H9 (cell line): ENCODE results near the gene SSTR5. TPM values are rescaled to one million over a fixed set of nuclear protein-coding genes. Genes with fewer than 3 reads are reported as not detected.
"Not testable (repeated sequence)": the region's sequence is repeated elsewhere in the genome, so short reads cannot be mapped to it uniquely, and the experiment has no call there.

Experiments
- DNase-seq: peaks from one replicate; pipeline ENCODE4 v3.0.0-alpha.2; 2017
- H2AFZ ChIP-seq: one replicate; pipeline ENCODE4 v1.6.1; 2013; ENCODE audit warnings: mild to moderate bottlenecking, low read length, control low read depth, moderate library complexity
- H2AK5ac ChIP-seq: 2 replicates; pipeline ENCODE4 v1.6.1; 2013; ENCODE audit warnings: low read length, control low read depth, mixed read lengths; ENCODE audit not compliant: insufficient read length
- H2BK120ac ChIP-seq: one replicate; pipeline ENCODE4 v1.6.1; 2013; ENCODE audit warnings: low read depth, mild to moderate bottlenecking, low read length, control low read depth, inconsistent platforms; ENCODE audit not compliant: poor library complexity, severe bottlenecking
- H2BK12ac ChIP-seq: 2 replicates; pipeline ENCODE4 v1.6.1; 2013; ENCODE audit warnings: low read length, control low read depth, mixed read lengths, low read depth; ENCODE audit not compliant: insufficient read length
- H2BK15ac ChIP-seq: 2 replicates; pipeline ENCODE4 v1.6.1; 2013; ENCODE audit warnings: low read depth, low read length, control low read depth
- H2BK20ac ChIP-seq: one replicate; pipeline ENCODE4 v1.6.1; 2013; ENCODE audit warnings: low read depth, mild to moderate bottlenecking, low read length, control low read depth, inconsistent platforms; ENCODE audit not compliant: poor library complexity, severe bottlenecking
- H2BK5ac ChIP-seq: 2 replicates; pipeline ENCODE4 v1.6.1; 2013; ENCODE audit warnings: low read length, control low read depth, mixed read lengths; ENCODE audit not compliant: insufficient read length
- H3K14ac ChIP-seq: 2 replicates; pipeline ENCODE4 v1.6.1; 2013; ENCODE audit warnings: low read length, control low read depth; ENCODE audit not compliant: insufficient read depth
- H3K18ac ChIP-seq: 2 replicates; pipeline ENCODE4 v1.6.1; 2013; ENCODE audit warnings: low read depth, mild to moderate bottlenecking, mixed read lengths, low read length, control low read depth; ENCODE audit not compliant: insufficient read length
- H3K23ac ChIP-seq: 2 replicates; pipeline ENCODE4 v1.6.1; 2013; ENCODE audit warnings: low read length, control low read depth, mixed read lengths, low read depth; ENCODE audit not compliant: insufficient read length
- H3K23me2 ChIP-seq: 2 replicates; pipeline ENCODE4 v1.6.1; 2013; ENCODE audit warnings: low read depth, mild to moderate bottlenecking, mixed read lengths, low read length, control low read depth; ENCODE audit not compliant: insufficient read length, poor library complexity, severe bottlenecking
- H3K27ac ChIP-seq: 2 replicates; pipeline ENCODE4 v1.5.1; 2013; ENCODE audit warnings: low read length, control low read depth, mixed read lengths, low read depth; ENCODE audit not compliant: insufficient read length
- H3K27me3 ChIP-seq: 2 replicates; pipeline ENCODE4 v1.6.1; 2013; ENCODE audit warnings: low read length, control low read depth, inconsistent platforms; ENCODE audit not compliant: insufficient read depth
- H3K4ac ChIP-seq: 2 replicates; pipeline ENCODE4 v1.6.1; 2013; ENCODE audit warnings: low read depth, mild to moderate bottlenecking, control low read depth, inconsistent platforms, low read length, moderate library complexity
- H3K4me1 ChIP-seq: 2 replicates; pipeline ENCODE4 v1.6.1; 2013; ENCODE audit warnings: low read length, control low read depth, inconsistent platforms; ENCODE audit not compliant: insufficient read depth
- H3K4me2 ChIP-seq: 2 replicates; pipeline ENCODE4 v1.6.1; 2013; ENCODE audit warnings: low read length, control low read depth, mixed read lengths; ENCODE audit not compliant: insufficient read length, insufficient read depth
- H3K56ac ChIP-seq: 2 replicates; pipeline ENCODE4 v1.6.1; 2013; ENCODE audit warnings: low read depth, mild to moderate bottlenecking, mixed read lengths, low read length, control low read depth; ENCODE audit not compliant: insufficient read length
- H3K79me1 ChIP-seq: 2 replicates; pipeline ENCODE4 v1.6.1; 2013; ENCODE audit warnings: low read depth, mild to moderate bottlenecking, moderate library complexity, low read length, control low read depth, inconsistent platforms; ENCODE audit not compliant: insufficient read depth, poor library complexity, severe bottlenecking
- H3K79me2 ChIP-seq: 2 replicates; pipeline ENCODE4 v1.6.1; 2013; ENCODE audit warnings: low read length, control low read depth, inconsistent platforms; ENCODE audit not compliant: insufficient read depth
- H3K9ac ChIP-seq: 2 replicates; pipeline ENCODE4 v1.6.1; 2013; ENCODE audit warnings: low read length, control low read depth, mixed read lengths; ENCODE audit not compliant: insufficient read length; ENCODE audit errors: extremely low read depth
- H3K9me3 ChIP-seq: one replicate; pipeline ENCODE4 v1.6.1; 2013; ENCODE audit warnings: low read depth, low read length, inconsistent platforms; ENCODE audit not compliant: control insufficient read depth
- H3T11ph ChIP-seq: one replicate; pipeline ENCODE4 v1.6.1; 2013; ENCODE audit warnings: mild to moderate bottlenecking, low read length, control low read depth, inconsistent platforms
- H4K20me1 ChIP-seq: one replicate; pipeline ENCODE4 v1.6.1; 2013; ENCODE audit not compliant: control insufficient read depth, insufficient read length, insufficient read depth
- H4K5ac ChIP-seq: 2 replicates; pipeline ENCODE4 v1.6.1; 2013; ENCODE audit warnings: low read depth, mild to moderate bottlenecking, mixed read lengths, low read length, control low read depth; ENCODE audit not compliant: insufficient read length
- H4K8ac ChIP-seq: replicated peaks from 2 replicates; pipeline ENCODE4 v1.6.1; 2013; ENCODE audit warnings: low read length, control low read depth, mixed read lengths, low read depth; ENCODE audit not compliant: insufficient read length
- H4K91ac ChIP-seq: 2 replicates; pipeline ENCODE4 v1.6.1; 2013; ENCODE audit warnings: low read depth, mild to moderate bottlenecking, moderate library complexity, mixed read lengths, low read length, control low read depth; ENCODE audit not compliant: insufficient read length
- H3K27ac Mint-ChIP-seq, 3 experiments: 2 replicates in 2 of 3; 3 replicates in 1 of 3; pipeline ENCODE4 v1.8.0; 2020 to 2021; ENCODE audit warnings: mixed read lengths in 3 of 3, mild to moderate bottlenecking in 1 of 3, moderate library complexity in 1 of 3
- H3K27me3 Mint-ChIP-seq: 2 replicates; pipeline ENCODE4 v1.8.0; 2021; ENCODE audit warnings: low read depth, mild to moderate bottlenecking, moderate library complexity, mixed read lengths
- H3K36me3 Mint-ChIP-seq, 3 experiments: 2 replicates in 2 of 3; 3 replicates in 1 of 3; pipeline ENCODE4 v1.8.0; 2020 to 2021; ENCODE audit warnings: low read depth in 3 of 3, mixed read lengths in 3 of 3; ENCODE audit not compliant: insufficient read depth in 1 of 3
- H3K4me1 Mint-ChIP-seq, 2 experiments: 2 replicates each; pipeline ENCODE4 v1.8.0; 2020; ENCODE audit warnings: mixed read lengths in 2 of 2
- H3K4me3 Mint-ChIP-seq, 2 experiments: 2 replicates in 1 of 2; 3 replicates in 1 of 2; pipeline ENCODE4 v1.8.0; 2020 to 2021; ENCODE audit warnings: mild to moderate bottlenecking in 2 of 2, mixed read lengths in 2 of 2, moderate library complexity in 1 of 2
- H3K9me3 Mint-ChIP-seq, 2 experiments: 2 replicates in 1 of 2; 3 replicates in 1 of 2; pipeline ENCODE4 v1.8.0; 2020; ENCODE audit warnings: mild to moderate bottlenecking in 2 of 2, mixed read lengths in 2 of 2, moderate library complexity in 1 of 2
- WGBS: extraction: QIAGEN DNeasy Blood & Tissue Kit; methylation state at CpG from one replicate; pipeline ENCODE4 v1.1.7; 2013; ENCODE audit warnings: missing lambda C conversion rate, low lambda C conversion rate, mixed read lengths; ENCODE audit not compliant: insufficient read length; ENCODE audit errors: extremely low coverage; 5-methylcytosine and 5-hydroxymethylcytosine counted together
- total RNA-seq: library from RNA; stranded (reverse); gene quantifications from 2 replicates; pipeline ENCODE4 v1.2.1, GENCODE V29; 2021
- TF ChIP-seq, protein P1 (sequence below): fragments of 200-600 bp; sonication (generic); conservative IDR thresholded peaks from 3 replicates; pipeline ENCODE4 v1.8.0; 2021; ENCODE audit warnings: antibody characterized with exemption, mild to moderate bottlenecking

Gene SSTR5
- total RNA-seq, 1 experiment from 2014 or later: 0.22 TPM

GRCh38 chr16:1084971-1085370 lies 12.4 kb downstream of the SSTR5 start:
- Histone ChIP-seq H3K79me1 (no peaks in the 10 kb centered on the region), H3K4me2 (no peak overlapping the region), H3K4ac (no peak overlapping the region), H3K9me3 (peaks cover 5% of the 10 kb centered on the region), H3K14ac (no peak overlapping the region), H3K18ac (no peak overlapping the region), H2BK5ac (no peak overlapping the region), H4K5ac (no peak overlapping the region), H3K79me2 (no peaks in the 10 kb centered on the region), H3T11ph (no peak overlapping the region), H2BK15ac (no peak overlapping the region), H3K23ac (no peak overlapping the region), H4K20me1 (no peaks in the 10 kb centered on the region), H3K27me3 (no peaks in the 10 kb centered on the region), H2BK20ac (no peak overlapping the region), H4K91ac (no peak overlapping the region), H3K56ac (no peak overlapping the region), H2BK12ac (no peak overlapping the region), H2AFZ (no peak overlapping the region), H2BK120ac (no peak overlapping the region), H3K9ac (no peak overlapping the region), H4K8ac (no peak overlapping the region), H3K27ac (no peak overlapping the region), H3K23me2 (no peaks in the 10 kb centered on the region), H2AK5ac (no peak overlapping the region), H3K4me1 (no peaks in the 10 kb centered on the region)
- DNase-seq: no peak
- Mint-ChIP-seq H3K4me1 (peaks cover 4% of the 10 kb centered on the region in 2 experiments; a peak in 2 of 4 replicates), H3K27ac (no peak overlapping the region), H3K27me3 (peaks cover 21% of the 10 kb centered on the region), H3K9me3 (peaks cover 12 to 20% of the 10 kb centered on the region in 2 experiments), H3K36me3 (peaks cover 0 to 8% (median 3%) of the 10 kb centered on the region in 3 experiments; a peak in 2 of 7 replicates), H3K4me3 (no peak overlapping the region)
- no CpG with 5 or more reads among the region's 6 CpGs for WGBS
- TF ChIP-seq, protein P1, sequence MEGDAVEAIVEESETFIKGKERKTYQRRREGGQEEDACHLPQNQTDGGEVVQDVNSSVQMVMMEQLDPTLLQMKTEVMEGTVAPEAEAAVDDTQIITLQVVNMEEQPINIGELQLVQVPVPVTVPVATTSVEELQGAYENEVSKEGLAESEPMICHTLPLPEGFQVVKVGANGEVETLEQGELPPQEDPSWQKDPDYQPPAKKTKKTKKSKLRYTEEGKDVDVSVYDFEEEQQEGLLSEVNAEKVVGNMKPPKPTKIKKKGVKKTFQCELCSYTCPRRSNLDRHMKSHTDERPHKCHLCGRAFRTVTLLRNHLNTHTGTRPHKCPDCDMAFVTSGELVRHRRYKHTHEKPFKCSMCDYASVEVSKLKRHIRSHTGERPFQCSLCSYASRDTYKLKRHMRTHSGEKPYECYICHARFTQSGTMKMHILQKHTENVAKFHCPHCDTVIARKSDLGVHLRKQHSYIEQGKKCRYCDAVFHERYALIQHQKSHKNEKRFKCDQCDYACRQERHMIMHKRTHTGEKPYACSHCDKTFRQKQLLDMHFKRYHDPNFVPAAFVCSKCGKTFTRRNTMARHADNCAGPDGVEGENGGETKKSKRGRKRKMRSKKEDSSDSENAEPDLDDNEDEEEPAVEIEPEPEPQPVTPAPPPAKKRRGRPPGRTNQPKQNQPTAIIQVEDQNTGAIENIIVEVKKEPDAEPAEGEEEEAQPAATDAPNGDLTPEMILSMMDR: no peak

- not testable (repeated sequence) for H3K23ac ChIP-seq, H3K4me1 ChIP-seq, H2BK5ac ChIP-seq, H2BK15ac ChIP-seq, H3K9me3 ChIP-seq, DNase-seq, H3K79me2 ChIP-seq, H3K27ac ChIP-seq, H4K20me1 ChIP-seq, H3K79me1 ChIP-seq, H3K23me2 ChIP-seq, H3K56ac ChIP-seq, H4K5ac ChIP-seq, H3K14ac ChIP-seq, H3K4me3 Mint-ChIP-seq, H2BK20ac ChIP-seq, H2BK120ac ChIP-seq, H3K4me2 ChIP-seq, H3K18ac ChIP-seq, H3K27ac Mint-ChIP-seq, H2BK12ac ChIP-seq, H4K8ac ChIP-seq, H3T11ph ChIP-seq, H3K4ac ChIP-seq, H2AFZ ChIP-seq, H3K9ac ChIP-seq, H4K91ac ChIP-seq, H2AK5ac ChIP-seq, H3K27me3 ChIP-seq, H3K36me3 Mint-ChIP-seq
- peaks cover 12 to 20% of the 10 kb centered on the region in 2 experiments for H3K9me3 Mint-ChIP-seq
- no CpG with 5 or more reads among the region's 10 CpGs for WGBS
- H3K27me3 Mint-ChIP-seq: peaks cover 21% of the 10 kb centered on the region
- peaks cover 4 to 10% of the 10 kb centered on the region in 2 experiments for H3K4me1 Mint-ChIP-seq
Measured at GRCh38 chr16:1086443-1086842, 13.9 kb downstream of the SSTR5 start.
